Measurements from ENCODE around the gene PDZD8.

The PDZD8 gene

DNA sequence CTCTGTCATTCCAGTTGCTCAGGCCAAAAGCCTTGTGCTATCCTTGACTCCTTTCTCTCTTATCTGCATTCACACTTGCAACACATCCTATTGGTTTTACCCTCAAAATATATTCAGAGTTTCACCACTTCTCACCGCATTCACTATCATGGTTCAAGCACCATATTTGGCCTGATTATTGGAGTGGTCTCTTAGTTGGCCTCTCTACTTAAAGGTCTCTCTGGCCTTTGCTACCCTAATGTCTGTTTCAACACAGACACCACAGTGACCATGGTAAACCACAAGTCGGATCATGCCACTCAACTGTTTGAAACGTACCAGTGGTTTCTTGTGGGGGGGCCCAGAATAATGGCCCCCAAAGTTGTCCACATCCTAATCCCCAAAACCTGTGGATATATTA is 15.2 kb upstream of the PDZD8 start:
- no peak for DNase-seq

DNA sequence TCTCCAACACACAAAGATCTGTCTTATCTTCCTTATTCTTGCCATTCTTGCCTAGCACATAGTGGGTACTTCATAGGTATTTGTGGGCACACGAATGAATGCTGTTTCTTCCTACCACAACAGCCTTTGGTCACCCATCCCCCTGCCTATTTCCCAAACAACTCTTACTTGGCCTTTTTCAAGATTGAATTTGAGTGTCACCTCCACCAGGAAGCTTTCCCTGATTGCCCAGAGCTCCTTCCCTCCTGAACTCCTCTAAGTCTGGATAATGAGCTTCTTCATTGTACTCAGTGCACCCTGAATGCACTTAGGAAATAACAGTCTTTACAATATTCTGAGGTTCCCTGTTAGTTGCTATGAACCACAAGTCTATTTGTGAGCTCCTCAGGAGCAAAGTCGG is 11.6 kb upstream of the PDZD8 start:
- no peak for DNase-seq

DNA sequence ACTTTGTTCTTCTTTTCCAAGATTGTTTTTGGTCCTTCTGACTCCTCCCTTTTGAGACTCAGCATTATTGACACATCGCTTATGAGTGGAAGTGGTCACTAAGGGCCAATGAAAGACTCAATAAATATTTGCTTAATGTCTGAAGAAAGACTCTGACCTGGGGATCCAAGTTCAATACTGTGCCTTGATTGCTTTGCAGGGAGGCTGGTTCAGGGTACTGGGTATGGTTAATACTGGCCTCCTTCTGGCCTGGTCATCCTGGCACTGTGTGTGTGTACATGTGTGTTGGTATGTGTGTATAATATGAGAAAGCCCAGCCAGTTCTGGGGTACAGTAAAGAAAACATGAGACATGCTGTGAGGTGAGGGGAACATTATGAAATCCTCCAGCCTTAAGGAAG is 7.6 kb upstream of the PDZD8 start:
- DNase-seq: no peak

DNA sequence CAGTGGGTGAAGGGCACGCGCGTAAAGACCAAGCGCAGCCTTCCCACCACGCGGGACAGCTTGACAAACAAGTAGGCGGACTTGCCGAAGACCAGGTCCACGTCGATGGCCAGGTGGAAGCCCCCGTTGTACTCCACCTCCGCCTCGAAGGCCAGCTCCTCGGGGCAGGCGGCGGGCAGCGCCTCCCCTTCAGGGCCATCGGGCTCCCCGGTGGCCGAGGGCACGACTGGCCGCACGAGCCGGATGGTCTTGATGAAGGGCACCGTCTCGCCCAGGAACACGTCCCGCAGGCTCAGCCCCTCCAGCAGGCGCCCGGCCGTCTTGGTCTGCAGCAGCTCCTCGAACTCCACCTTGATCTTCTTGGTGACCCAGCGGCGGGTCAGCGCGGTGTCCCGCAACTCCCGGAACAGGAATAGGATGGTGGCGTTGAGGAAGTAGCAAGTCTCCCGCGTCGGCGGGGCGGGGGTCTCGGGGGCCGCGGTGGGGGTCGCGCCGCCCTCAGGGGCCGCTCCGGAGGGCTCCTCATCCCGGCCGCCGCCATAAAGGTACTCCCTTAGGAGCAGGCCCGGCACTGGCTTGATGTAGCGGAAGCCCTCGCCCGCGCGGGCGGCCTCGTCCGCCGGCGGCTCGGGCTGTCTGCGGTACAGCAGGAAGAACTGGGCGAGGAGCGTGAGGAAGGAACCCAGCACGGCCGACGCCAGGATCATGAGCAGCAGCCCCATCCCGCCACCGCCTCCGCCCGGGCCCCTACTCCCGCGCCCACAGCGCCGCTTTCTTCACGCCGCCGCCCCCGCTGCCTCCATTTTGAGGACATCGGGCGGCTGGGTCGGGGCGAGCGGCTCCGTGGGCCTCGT is 507 bp downstream of the PDZD8 start:
- DNase-seq: peak in 1 of 2 experiments; percentile 43

DNA sequence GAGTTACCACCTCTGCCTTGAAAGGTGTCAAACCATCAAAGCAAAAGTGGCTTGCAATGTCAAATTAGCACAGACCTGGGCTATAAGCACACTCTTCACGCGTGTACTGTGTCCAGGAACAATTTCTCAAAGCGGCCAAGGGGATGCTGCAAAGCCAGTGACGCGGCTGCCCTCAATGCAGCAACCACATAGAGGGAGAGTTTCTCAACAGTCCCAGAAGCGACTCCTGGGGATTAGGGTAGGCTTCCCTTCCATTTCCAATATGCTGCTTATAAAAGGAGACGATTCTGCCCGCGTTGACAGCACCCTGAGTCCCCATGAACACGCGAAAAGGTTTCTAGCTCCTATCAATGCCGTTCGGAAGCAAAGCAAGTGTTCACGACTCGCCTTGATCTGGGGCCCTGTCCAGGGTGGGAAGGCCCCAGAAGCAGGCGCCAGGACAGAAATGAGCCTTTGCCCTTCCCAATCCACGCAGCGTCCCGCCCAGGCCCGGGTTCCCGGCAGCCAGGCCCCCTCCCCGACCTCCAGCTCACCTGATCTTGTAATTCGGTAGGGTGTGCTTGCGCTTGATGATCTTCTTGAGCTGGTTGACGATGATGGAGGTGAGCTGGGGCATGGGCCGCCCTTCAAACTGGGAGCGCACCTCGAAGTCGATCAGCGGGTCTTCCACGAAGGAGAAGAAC is 1.3 kb downstream of the PDZD8 start:
- peak; percentile 54 to 67 for DNase-seq

DNA sequence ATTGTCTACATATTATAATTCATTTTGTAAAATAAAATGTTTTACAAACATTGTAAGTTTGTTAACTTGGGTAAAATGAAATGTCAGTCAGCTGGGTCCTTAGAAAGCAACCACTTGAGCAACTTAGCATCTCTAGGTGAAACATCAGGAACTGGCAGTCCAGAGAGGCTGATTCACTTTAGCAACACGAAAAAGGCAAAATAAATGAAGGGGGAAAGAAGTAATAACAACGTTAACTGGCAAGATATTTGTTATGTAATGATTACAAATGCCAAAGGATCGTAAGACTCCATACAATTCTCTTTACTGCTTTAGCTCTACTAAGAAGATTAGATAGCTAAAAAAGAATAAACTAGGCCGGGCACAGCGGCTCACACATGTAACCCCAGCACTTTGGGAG is 5.0 kb downstream of the PDZD8 start:
- DNase-seq: no peak

DNA sequence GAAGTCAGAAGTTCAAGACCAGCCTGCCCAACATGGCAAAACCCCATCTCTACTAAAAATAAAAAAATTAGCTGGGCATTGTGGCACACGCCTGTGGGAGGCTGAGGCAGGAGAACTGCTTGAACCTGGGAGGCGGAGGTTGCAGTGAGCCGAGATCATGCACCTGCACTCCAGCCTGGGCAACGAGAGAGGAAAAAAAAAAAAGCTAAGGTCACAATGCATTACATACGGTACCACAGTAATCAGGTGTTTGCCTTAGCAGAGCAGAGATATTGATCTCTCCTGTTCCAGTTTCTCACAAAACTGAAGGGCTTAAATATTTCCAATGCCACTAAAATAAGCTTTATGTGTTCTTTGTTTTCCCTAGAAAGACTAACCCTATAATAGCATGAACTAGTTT is 7.5 kb downstream of the PDZD8 start:
- DNase-seq: no peak

DNA sequence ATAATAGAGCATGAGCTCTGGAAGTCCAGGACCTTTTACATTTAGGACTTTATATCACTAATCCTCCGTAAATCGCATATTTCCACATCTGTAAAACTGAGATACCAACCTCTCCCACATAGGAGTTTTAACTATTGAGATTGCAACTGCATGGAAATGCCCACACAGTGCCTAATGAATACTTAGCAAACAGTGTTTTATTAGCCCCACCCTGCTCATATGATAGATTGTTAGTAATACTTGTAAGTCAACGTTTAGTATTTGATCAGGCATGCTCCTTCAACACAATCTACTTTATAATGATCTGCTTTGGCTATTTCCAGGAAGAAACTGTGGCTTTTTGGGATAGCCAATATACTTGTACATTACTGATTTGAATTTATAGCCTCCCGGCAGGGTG is 8.5 kb downstream of the PDZD8 start:
- DNase-seq: no peak

DNA sequence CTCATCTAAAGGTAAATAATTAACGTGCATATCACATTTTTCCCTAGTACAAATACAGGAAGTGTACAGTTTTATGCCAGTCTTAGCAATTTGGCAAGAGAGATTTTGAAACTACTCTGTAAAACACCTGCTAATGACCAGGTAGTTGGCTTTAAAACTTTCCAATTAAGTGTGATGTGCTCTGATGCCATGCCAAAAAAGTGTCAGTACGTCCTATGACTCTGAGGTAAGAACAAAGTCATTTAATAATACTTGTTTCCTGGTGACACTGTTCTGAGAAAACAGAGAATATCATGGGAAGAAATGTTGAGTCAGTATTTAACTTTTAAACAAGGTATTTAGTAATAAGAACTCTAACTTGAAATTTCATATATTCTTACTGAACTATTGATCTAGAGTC is 9.6 kb downstream of the PDZD8 start:
- peak in 1 of 2 experiments; percentile 12 for DNase-seq

DNA sequence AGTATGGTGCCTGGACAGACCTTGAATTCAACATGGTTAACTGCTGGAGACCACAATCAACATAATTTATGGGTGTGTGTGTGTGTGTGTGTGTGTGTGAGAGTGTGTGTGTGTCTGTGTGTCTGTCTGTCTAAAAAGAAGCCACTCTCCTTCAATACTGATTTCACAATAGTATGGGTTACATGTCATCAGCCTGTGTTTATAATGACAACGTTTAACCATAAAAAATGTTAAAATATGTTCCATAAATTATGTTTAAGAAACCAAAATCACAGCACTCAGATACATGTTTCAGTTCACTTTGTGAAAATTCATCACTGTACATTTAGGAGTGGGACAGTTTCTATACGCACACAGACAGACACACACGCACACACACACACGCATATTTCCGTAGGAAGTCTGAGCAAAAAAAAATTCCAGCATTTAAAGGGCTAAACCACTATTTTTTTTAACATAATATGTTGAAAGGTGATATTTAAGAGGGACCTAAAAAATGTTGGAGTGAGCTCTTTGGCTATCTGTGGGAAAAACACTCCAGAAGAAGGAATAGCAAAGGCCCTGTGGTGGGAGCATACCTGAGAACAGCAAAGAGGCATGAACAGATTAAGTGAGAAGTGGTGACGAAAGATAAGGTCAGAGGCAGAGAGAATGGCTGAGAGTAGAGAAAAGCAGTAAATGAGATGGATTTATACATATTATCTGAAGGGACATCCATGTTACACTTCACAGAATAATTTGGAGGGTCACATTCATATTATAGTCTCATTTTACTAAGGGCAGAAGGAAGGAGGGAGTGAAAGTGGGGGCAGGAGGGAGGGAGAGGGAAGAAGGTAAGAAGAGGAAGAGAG is 10.9 kb downstream of the PDZD8 start:
- peak in 1 of 2 experiments; percentile 27 for DNase-seq

DNA sequence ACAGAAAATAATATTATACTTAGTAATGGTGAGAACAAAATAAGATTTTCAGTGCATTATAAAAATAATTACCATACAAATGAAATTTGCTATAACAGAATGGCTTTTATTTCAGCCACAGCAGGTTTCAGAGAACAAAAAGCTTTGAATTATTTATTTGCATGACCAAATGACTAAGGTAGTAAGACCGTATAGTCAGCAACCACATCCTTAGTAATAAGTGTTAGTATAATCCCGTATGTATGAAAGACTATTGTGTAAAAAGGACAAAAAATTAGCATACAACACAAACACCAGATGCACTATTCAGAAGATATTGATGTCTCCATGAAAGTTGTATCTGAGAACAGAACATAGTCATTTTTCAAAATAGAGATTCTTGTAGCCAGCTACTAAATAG is 12.2 kb downstream of the PDZD8 start:
- DNase-seq: no peak

DNA sequence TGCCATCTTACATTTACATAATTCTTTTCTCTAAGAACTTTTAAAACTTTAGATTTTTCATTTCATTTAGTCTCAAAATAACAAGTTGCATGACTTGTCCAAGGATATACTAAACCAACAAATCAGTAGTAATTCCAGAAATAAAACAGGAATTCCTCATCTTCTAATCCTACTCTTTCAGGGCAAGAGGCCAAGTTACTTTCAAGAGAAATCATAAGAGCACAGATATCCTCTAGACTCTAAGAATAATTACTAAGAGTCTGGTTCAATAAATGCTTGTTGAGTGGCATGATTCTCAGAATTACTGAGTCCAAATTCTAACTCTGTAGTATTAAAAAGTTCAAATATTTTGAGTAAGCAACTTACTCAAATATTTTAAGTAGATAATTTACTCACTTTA is 12.9 kb downstream of the PDZD8 start:
- DNase-seq: no peak

DNA sequence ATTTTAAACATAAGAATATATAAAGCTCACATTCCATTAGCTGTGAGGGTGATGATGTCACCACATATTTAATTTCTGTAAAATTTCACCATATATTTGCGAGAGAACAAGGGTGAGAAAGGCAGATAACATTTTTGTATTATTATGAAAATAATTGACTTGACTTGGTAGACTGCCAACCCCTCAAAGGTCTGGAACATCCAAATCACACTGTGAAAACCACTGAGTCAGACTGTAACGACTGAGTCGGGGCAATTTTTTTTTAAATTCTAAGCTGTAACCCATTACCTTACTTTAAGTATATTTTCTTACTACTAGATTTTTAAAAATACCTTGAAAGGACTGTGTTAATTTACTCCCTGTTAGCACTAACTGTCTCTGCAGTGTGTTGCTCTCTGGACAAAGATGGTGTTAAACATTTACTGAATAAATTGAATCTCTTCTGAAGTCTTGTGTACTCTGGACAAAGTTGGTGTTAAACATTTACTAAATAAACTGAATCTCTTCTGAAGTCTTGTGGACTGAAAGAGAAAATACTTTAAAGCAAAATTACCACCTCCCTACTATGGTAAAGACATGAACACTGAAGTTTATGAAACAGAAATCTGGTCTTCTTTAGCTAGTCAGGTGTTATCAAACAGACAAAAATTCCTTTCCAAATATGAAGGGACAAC is 14.1 kb downstream of the PDZD8 start:
- DNase-seq: no peak

DNA sequence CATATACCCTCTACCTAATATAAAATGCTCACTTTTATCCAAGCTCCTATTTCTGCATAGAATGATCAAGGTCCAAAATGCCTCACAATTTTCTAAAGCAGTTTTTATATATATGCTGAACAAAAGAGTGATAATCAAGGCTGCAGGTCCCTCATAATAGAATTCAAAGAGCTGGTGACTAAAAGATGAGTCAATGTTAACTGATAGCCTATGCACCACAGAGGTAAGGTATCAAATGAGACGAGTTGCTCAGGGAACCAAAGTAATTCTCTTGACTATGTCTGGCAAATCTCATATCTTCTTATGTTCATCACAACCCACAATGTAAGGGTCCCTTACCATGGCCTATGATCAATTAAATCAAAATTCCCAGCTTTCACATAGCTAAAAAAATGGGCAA is 15.2 kb downstream of the PDZD8 start:
- no peak for DNase-seq

DNA sequence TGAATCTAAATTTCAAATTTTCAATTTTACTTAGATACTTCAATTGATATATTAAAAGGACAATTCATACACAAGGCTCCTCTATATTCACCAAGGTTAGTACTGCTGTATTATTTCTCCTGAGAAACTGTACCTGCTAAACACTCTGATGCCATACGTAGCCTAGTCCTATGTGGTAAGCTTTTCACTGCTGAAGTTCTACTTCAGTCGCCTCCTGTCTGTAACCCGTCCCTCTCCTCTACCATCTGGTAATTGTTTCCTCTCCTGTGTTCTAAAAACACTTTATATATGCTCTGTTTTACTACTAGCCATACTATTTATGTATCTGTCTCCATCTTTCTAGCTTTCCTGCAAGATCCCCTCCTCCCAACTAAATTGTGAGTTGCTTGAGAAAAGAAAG is 20.2 kb downstream of the PDZD8 start:
- no peak for DNase-seq

DNA sequence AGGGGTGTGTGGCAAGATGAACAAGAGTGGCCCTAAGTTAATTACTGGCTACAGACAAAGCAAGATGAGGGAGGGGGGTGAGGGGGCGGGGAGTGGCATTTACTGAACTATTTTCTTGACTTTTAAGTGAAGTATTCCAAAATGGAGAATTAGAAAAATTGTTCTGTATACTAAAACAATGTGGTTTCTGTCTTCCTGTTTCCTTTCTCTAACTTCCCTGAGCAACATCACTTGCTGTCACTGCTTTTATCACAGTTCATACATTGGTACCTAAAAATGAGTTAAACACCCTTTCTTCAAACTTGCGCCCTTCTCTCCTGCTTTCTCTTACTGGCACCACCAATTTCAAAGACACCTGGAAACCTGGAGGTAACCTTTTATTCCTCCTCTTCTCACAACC is 21.6 kb downstream of the PDZD8 start:
- DNase-seq: peak; percentile 31 to 37

DNA sequence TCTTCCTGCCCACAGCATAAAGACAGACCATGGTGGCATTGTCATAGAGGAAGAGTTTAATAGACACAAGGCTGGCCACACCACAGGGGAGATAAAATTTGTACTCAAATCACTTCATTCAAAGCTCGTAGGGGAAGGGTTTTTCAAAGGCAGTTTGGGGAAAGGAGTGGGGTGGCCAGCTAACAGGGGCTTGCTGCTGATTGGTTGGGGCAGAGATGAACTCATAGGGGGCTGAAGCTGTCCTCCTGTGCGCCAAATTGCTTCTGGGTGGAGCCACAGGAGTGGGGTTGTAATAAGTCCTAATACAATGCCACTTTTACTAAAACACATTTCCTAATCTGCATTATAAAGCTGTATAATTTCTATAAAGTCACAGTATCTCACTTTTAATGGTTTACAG is 22.5 kb downstream of the PDZD8 start:
- no peak for DNase-seq

DNA sequence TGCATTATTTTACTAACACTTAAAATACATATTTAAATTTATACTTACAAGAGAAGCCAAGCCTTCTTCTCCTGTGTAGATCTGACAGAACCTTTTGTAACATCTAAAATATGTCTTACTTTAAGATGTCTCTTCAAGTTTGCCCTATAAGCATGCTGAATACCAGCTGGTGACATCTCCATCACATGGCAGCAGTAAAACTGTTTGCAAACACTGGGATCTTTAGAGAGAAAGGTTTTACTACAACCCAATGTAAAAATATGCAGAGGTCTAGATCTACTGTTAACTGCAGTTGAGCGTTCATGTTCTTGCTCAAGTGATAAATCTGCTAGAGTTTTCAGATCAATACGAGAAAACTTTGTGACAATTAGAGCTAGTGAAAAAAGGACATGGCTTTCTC is 23.2 kb downstream of the PDZD8 start:
- no peak for DNase-seq

DNA sequence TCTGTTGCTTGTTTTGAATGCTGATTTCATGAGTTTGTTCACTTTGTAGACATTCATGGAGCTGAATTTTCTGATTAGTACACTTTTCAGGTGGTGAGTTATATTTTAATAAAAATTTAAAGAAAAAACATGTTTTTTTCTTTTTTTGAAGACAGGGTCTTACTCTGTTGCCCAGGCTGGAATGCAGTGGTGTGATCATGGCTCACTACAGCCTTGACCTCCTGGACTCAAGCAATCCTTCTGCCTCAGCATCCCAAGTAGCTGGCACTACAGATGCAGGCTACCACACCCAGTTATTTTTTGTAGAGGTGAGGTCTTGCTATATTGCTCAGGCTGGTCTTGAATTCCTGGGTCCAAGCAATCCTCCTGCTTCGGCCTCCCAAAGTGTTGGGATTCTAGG is 23.7 kb downstream of the PDZD8 start:
- no peak for DNase-seq

DNA sequence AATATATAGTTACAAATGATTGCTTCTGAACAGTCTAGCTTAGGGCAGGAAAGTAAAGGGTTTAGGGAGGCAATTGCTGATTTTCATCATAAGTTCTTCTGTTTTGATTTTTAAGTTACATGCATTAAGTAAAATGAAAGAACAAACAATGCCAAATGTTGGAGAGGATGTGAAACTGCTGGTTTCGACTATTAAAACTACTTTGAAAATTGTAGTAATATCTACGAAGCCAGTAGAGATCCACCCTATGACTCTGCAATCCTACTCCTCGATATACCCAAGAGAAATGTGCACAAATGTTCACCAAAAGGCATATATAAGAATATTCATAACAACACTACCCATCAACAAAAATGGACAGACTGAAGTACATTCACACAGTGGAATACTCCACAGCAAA is 24.3 kb downstream of the PDZD8 start:
- DNase-seq: no peak

DNA sequence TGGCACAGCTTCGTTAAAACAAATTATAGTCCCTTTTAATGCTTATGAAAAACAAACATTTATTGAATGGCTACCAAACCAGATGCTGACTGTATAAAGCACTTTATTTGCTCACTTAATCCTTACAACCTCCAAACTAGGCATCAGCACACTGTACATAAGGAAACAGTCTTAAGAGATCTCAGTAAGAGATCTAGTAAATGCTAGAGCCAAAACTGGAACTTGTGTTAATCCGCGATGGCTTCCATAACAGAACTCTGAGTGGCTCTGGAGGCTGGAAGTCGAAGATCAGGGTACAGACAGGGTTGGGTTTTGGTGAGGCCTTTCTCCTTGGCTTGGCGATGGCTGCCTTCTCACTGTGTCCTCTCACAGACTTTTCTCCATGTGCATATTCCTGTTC is 27.0 kb downstream of the PDZD8 start:
- no peak for DNase-seq

DNA sequence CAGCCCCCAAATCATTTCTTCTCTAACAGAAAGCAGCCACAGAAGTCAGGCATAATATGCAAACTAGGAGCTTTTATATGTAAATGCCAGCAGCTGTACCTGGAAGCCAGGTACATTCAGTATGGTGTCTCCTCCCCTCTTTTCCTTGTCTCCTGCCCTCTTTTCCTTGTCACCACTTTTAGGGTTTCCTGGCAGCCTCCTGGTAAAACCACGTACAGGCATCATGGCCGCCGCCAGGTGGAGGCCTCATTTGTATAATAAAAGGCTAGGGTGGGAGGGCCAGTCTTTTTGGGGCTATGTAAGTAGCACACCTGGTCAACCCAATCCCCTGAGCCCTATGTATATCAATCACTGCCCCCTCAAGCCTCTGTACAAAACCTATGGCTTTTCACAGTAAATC is 28.7 kb downstream of the PDZD8 start:
- DNase-seq: no peak

DNA sequence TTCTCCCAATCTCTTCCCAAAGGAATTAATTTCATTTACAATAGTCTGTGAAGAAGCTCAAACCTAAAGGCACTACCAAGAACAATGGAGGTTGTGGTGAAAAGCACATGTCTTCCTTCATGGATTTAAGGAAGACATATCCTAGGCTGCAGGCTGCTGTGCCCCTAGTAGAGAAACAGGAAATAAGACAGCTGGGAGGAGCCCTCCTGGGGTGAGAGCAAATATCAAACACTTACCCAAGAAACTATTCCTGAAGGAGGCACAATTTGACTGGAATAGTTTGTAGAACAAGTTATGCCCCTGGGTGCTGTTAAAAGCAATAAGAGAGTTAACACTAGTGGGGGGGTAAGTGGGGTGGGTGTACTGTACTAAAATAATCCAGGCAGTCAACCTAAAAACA is 30.1 kb downstream of the PDZD8 start:
- DNase-seq: no peak
